Coronary artery (tissue), 2 donors: ENCODE measurements around the gene GPRIN3.

Experiments used
- DNase-seq: peaks from one replicate; pipeline ENCODE4 v3.0.0-alpha.2; 2017; ENCODE audit warnings: low spot score
- H3K27ac ChIP-seq, 2 donors: fragments of 200-600 bp; sonication (generic); one replicate each; pipeline ENCODE4 v1.5.1; 2016 to 2019
- H3K4me3 ChIP-seq: fragments of 200-600 bp; sonication (generic); 2 replicates; pipeline ENCODE4 v1.5.1; 2016; ENCODE audit warnings: mild to moderate bottlenecking, moderate library complexity
- TF ChIP-seq, protein P1 (sequence below): fragments of 200-600 bp; sonication (generic); IDR thresholded peaks from one replicate; pipeline ENCODE4 v1.5.1; 2019; ENCODE audit warnings: antibody characterized with exemption

GPRIN3 gene

DNA sequence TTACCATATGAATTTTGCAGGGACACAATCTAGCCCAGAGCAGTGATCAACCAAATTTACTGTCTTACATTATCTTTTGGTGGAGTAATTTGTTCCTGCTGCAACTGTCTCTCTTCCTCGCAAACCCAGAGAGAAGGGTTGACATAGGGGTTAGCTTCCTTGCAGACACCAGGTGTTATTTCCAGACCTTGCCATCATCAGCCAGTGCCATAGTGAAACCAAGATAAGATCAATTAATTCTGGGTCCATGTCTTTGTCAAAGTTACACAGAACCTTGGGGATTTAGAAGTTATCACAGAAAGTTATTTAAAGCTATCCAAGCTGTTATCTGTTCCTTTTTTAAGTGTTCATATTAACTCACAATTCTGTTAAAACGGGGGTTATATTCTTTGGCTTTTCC lies 23.6 kb upstream of the GPRIN3 start:
- no peak for DNase-seq
- Histone ChIP-seq H3K27ac (no peak overlapping the region), H3K4me3 (no peak overlapping the region)
- TF ChIP-seq, protein P1, sequence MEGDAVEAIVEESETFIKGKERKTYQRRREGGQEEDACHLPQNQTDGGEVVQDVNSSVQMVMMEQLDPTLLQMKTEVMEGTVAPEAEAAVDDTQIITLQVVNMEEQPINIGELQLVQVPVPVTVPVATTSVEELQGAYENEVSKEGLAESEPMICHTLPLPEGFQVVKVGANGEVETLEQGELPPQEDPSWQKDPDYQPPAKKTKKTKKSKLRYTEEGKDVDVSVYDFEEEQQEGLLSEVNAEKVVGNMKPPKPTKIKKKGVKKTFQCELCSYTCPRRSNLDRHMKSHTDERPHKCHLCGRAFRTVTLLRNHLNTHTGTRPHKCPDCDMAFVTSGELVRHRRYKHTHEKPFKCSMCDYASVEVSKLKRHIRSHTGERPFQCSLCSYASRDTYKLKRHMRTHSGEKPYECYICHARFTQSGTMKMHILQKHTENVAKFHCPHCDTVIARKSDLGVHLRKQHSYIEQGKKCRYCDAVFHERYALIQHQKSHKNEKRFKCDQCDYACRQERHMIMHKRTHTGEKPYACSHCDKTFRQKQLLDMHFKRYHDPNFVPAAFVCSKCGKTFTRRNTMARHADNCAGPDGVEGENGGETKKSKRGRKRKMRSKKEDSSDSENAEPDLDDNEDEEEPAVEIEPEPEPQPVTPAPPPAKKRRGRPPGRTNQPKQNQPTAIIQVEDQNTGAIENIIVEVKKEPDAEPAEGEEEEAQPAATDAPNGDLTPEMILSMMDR: no peak

DNA sequence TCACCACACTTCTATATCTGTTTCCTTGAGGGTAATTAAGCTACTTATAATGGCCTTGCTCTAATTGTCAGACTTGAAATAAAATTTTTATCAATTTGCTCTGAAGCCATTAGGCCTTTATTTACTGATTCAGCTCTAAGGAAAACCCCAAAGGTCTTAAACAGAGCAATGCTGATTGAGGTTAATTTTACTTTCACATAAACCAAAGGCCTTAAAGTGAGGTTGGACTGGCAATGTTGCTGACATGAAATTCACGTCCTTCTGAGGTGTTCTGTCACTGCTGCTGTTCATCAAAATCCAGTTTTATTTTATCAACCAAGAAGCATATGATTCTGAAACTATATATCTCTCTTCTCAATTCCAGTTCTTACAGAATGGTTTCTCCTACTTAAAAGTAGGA lies 21.7 kb upstream of the GPRIN3 start:
- TF ChIP-seq, protein P1: no peak

DNA sequence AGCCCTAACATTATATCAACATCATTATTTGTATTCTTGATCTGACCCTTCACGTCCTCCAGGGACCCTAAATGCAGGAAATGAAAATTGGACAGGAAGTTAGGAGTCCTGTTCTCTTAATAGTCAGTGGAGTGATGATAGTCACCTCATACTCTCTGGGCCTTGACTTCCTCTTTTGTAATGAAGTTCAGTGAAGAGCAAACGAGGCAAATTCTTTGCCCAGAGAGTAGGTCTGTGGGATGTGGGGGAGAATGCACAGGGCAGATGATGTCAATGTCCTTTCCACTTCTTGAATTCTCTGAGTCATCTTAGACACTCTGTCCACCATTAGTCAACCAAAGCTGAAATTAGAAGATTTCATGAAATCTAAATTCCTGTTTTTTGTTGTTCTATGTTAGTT lies 17.1 kb upstream of the GPRIN3 start:
- DNase-seq: no peak
- H3K27ac ChIP-seq: no peak overlapping the region
- H3K4me3 ChIP-seq: no peak overlapping the region
- TF ChIP-seq, protein P1: no peak

More for the DNA sequence above, 21.7 kb upstream of the GPRIN3 start:
- DNase-seq: no peak
- Histone ChIP-seq H3K27ac (no peak overlapping the region), H3K4me3 (no peak overlapping the region)

DNA sequence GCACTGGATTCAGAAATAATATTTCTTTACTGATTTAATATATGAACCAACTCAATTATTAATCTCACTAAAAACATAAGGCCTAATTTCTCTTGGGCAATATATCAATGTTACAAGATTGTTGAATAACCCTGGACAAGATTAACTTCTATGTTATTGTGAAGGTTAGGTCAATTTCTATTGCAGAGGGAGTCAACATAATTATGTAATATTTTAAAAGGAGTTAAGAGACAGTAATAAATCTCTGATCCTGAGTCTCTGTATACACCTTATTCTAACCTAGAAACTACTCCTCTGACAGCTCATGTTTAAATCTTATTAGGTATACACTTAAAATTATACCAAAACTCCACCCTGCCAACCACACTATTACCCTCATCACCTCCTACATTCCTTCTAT lies 15.1 kb upstream of the GPRIN3 start:
- no peak overlapping the region for H3K27ac ChIP-seq
- DNase-seq: no peak
- TF ChIP-seq, protein P1: no peak
- no peak overlapping the region for H3K4me3 ChIP-seq

DNA sequence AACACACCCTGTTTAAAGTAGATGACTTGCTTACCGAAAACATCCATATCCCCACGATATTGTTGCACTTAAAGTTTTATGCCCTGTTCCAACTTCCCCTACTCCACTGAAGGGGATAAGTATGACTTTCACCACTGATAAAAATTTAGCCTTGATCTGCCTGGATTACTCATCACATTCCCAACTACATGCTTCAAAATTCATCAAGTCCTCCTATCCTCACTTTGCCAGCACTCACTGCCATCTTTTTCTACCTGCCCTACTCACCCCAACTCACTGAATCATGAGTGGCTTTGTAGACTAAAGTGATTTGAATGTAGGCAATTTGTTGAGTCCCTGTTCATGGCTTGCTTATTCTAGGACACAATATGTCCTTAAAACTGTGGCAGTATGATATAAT lies 12.2 kb upstream of the GPRIN3 start:
- no peak for DNase-seq
- Histone ChIP-seq H3K4me3 (no peak overlapping the region), H3K27ac (no peak overlapping the region)
- TF ChIP-seq, protein P1: no peak

DNA sequence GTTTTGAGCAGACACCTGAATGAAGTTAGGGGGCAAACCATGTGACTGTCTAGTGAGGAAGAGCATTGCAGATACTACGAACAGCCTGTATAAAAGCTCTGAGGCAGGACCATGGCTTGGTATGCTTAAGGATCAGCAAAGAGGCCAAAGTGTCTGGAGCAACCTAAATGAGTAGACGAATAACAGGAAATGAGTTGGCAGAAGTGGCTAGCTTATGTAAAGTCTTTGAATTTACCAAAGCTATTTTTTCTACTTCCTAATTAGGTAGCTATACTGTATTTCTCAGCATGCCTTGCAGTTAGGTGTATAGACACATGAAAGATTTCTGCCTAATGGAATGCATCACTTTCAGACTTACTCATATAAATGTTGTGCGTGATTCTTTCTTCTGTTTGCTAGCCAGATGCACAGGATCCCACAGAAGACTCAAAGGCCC lies 9.3 kb upstream of the GPRIN3 start:
- H3K4me3 ChIP-seq: no peak overlapping the region
- TF ChIP-seq, protein P1: no peak
- no peak for DNase-seq
- H3K27ac ChIP-seq: no peak overlapping the region

DNA sequence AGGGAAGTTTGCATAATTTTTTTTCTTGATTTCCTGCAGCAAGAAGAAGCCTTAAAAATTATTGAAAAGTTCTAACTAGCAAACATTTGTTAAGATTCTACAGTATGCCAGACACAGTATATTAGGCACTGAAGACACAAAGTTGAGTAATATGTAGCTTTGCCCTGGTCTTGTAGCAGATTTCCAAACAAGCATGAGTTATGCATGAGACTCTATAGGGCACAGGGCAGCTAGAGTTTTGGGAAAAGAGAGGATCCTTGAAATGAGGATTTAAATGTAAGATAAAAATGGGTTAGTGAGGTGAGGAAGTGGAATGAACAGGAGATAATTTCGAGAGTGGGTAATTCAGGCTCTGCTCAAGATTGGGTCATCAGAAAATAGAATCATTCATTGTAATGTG lies 8.6 kb upstream of the GPRIN3 start:
- H3K27ac ChIP-seq: no peak overlapping the region
- TF ChIP-seq, protein P1: no peak
- no peak for DNase-seq
- H3K4me3 ChIP-seq: no peak overlapping the region
